GM23338 (cell line): ENCODE data around the gene TRPM7. TPM values are rescaled to one million over a fixed set of nuclear protein-coding genes. Genes with fewer than 3 reads are reported as not detected.
"Not testable (repeated sequence)": the region's sequence is repeated elsewhere in the genome, so short reads cannot be mapped to it uniquely, and the experiment has no call there.

Experiments used
- ATAC-seq: fragments of 200-7000 bp; cut with Tn5 transposase; 3 replicates; pipeline ENCODE4 v1.9.1; 2020
- DNase-seq: peaks from one replicate; pipeline ENCODE4 v3.0.0-alpha.2; 2015; ENCODE audit warnings: low spot score
- H2AFZ ChIP-seq: fragments of 200-600 bp; sonication (generic); 2 replicates; pipeline ENCODE4 v1.8.0; 2016; ENCODE audit warnings: antibody characterized with exemption, mild to moderate bottlenecking, moderate library complexity
- H3F3A ChIP-seq: fragments of 200-600 bp; sonication (generic); replicated peaks from 2 replicates; pipeline ENCODE4 v1.8.0; 2017; ENCODE audit warnings: antibody characterized with exemption, mixed run types, low read depth
- H3K27ac ChIP-seq: fragments of 200-600 bp; sonication (generic); 2 replicates; pipeline ENCODE4 v1.6.1; 2016; ENCODE audit warnings: low read depth
- H3K27me3 ChIP-seq: fragments of 200-600 bp; sonication (generic); 2 replicates; pipeline ENCODE4 v1.8.0; 2016; ENCODE audit warnings: mild to moderate bottlenecking, mixed run types, moderate library complexity; ENCODE audit not compliant: insufficient read depth
- H3K36me3 ChIP-seq: fragments of 200-600 bp; sonication (generic); 2 replicates; pipeline ENCODE4 v1.8.0; 2016; ENCODE audit warnings: mild to moderate bottlenecking; ENCODE audit not compliant: insufficient read depth
- H3K4me1 ChIP-seq: fragments of 200-600 bp; sonication (generic); 2 replicates; pipeline ENCODE4 v1.8.0; 2016; ENCODE audit warnings: mild to moderate bottlenecking, moderate library complexity; ENCODE audit not compliant: insufficient read depth
- H3K4me2 ChIP-seq: fragments of 200-600 bp; sonication (generic); 2 replicates; pipeline ENCODE4 v1.7.1; 2017; ENCODE audit warnings: mixed run types
- H3K4me3 ChIP-seq: fragments of 200-600 bp; sonication (generic); 2 replicates; pipeline ENCODE4 v1.6.1; 2016; ENCODE audit warnings: mixed run types
- H3K79me2 ChIP-seq: fragments of 200-600 bp; sonication (generic); replicated peaks from 2 replicates; pipeline ENCODE4 v1.8.0; 2017; ENCODE audit warnings: mild to moderate bottlenecking; ENCODE audit not compliant: insufficient read depth
- H3K9me2 ChIP-seq: fragments of 200-600 bp; sonication (generic); 2 replicates; pipeline ENCODE4 v1.8.0; 2017; ENCODE audit not compliant: insufficient read depth
- H4K20me1 ChIP-seq: fragments of 200-600 bp; sonication (generic); replicated peaks from 2 replicates; pipeline ENCODE4 v1.8.0; 2017; ENCODE audit warnings: mild to moderate bottlenecking; ENCODE audit not compliant: insufficient read depth
- H3K27ac Mint-ChIP-seq: 2 replicates; pipeline ENCODE4 v1.8.0; 2020; ENCODE audit warnings: inconsistent platforms, mild to moderate bottlenecking, moderate library complexity, mixed read lengths
- H3K27me3 Mint-ChIP-seq: 3 replicates; pipeline ENCODE4 v1.8.0; 2022; ENCODE audit warnings: low read depth, mild to moderate bottlenecking, moderate library complexity, mixed read lengths, inconsistent platforms; ENCODE audit not compliant: insufficient read depth, poor library complexity
- H3K36me3 Mint-ChIP-seq: 3 replicates; pipeline ENCODE4 v1.8.0; 2021; ENCODE audit warnings: low read depth, mild to moderate bottlenecking, inconsistent platforms, moderate library complexity, mixed read lengths
- H3K4me1 Mint-ChIP-seq: 3 replicates; pipeline ENCODE4 v1.8.0; 2020; ENCODE audit warnings: mild to moderate bottlenecking, inconsistent platforms, mixed read lengths
- H3K4me3 Mint-ChIP-seq: 3 replicates; pipeline ENCODE4 v1.8.0; 2021; ENCODE audit warnings: moderate library complexity, mild to moderate bottlenecking, inconsistent platforms, mixed read lengths
- H3K9me3 Mint-ChIP-seq: 3 replicates; pipeline ENCODE4 v1.8.0; 2020; ENCODE audit warnings: moderate library complexity, mild to moderate bottlenecking, inconsistent platforms, mixed read lengths
- CREB1 ChIP-seq: fragments of 250-450 bp; sonication (Bioruptor Pico); IDR thresholded peaks from 2 replicates; pipeline ENCODE4 v1.5.0; 2020; ENCODE audit warnings: low read depth, mild to moderate bottlenecking, moderate library complexity
- NANOG ChIP-seq: IDR thresholded peaks from 2 replicates; pipeline ENCODE4 v1.6.1; 2016; ENCODE audit warnings: antibody characterized with exemption, borderline replicate concordance
- POLR2AphosphoS5 ChIP-seq: IDR thresholded peaks from 2 replicates; pipeline ENCODE4 v1.6.1; 2016; ENCODE audit warnings: antibody characterized with exemption, low read depth
- STAT1 ChIP-seq: IDR thresholded peaks from one replicate; pipeline ENCODE4 v1.6.1; 2016; ENCODE audit warnings: antibody characterized with exemption; ENCODE audit not compliant: unreplicated experiment
- polyA plus RNA-seq: library from polyadenylated mRNA; unstranded; fragments of >200 nt; fragmentation: Nextera tagmentation; extraction: Ambion mirVana; gene quantifications from 2 replicates; pipeline ENCODE4 v1.2.1, GENCODE V29; 2016
- total RNA-seq: library from RNA; depleted of rRNA; stranded (reverse); fragments of >200 nt; shearing (Covaris generic); gene quantifications from 2 replicates; pipeline ENCODE4 v1.2.3, GENCODE V29; 2014
- TF ChIP-seq, protein P1 (sequence below): IDR thresholded peaks from one replicate; pipeline ENCODE4 v1.6.1; 2018; ENCODE audit warnings: antibody characterized with exemption; ENCODE audit not compliant: unreplicated experiment
- TF ChIP-seq, protein P2 (sequence below): IDR thresholded peaks from 2 replicates; pipeline ENCODE4 v1.6.1; 2016; ENCODE audit warnings: antibody characterized with exemption

TRPM7 gene
- total and polyA plus RNA-seq, 2 experiments from 2014 or later, result 8.3 to 41.0 TPM

DNA sequence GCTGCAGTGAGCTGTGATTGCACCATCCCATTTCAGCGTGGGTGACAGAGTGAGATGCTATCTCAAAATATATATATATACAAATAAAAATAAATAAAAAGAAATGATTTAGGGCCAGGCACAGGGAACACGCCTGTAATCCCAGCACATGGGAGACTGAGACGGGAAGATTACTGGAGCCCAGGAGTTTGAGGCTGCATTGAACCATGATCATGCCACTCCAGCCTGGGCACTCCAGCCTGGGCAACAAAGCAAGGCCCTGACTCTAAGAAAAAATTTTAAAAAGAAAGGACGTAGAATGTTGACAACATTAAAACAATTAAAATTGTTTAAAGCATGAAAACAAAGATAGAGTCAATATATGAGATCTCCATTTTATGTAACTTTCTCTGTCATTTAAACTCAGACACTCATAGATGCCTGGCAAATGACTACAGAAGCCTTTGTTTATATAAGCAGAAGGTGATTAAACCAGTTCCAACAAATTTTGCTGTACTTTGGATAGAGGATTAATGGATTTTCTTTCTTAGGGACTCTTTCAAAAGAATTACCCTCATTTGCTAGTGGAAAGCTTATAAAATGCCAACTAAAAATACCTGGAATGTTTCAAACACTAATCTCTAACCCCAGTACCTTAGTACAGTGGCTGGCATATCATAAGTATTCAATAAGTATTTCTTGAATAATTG, 10.7 kb upstream of the TRPM7 start (continued):
- TF ChIP-seq, protein P1, sequence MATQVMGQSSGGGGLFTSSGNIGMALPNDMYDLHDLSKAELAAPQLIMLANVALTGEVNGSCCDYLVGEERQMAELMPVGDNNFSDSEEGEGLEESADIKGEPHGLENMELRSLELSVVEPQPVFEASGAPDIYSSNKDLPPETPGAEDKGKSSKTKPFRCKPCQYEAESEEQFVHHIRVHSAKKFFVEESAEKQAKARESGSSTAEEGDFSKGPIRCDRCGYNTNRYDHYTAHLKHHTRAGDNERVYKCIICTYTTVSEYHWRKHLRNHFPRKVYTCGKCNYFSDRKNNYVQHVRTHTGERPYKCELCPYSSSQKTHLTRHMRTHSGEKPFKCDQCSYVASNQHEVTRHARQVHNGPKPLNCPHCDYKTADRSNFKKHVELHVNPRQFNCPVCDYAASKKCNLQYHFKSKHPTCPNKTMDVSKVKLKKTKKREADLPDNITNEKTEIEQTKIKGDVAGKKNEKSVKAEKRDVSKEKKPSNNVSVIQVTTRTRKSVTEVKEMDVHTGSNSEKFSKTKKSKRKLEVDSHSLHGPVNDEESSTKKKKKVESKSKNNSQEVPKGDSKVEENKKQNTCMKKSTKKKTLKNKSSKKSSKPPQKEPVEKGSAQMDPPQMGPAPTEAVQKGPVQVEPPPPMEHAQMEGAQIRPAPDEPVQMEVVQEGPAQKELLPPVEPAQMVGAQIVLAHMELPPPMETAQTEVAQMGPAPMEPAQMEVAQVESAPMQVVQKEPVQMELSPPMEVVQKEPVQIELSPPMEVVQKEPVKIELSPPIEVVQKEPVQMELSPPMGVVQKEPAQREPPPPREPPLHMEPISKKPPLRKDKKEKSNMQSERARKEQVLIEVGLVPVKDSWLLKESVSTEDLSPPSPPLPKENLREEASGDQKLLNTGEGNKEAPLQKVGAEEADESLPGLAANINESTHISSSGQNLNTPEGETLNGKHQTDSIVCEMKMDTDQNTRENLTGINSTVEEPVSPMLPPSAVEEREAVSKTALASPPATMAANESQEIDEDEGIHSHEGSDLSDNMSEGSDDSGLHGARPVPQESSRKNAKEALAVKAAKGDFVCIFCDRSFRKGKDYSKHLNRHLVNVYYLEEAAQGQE, result no peak
- TF ChIP-seq POLR2AphosphoS5 (no peak), NANOG (no peak), CREB1 (CRISPR knock-in tag) (no peak)

DNA sequence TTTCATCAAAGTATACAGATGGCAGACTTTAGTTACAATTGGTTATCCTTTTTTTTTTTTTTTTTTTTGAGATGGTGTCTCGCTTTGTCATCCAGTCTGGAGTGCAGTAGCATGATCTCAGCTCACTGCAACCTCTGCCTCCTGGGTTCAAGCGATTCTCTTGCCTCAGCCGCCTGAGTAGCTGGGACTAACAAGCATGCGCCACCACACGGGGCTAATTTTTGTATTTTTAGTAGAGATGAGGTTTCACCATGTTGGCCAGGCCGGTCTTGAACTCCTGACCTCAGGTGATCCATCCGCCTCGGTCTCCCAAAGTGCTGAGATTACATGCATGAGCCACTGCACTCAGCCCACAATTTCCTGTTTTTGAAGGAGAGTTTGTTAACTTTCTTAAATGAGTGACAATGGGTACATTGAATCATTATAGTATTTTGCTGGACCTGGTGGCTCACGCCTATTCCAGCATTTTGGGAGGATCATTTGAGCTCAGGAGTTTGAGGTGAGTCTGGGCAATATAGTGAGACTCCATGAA, 8.1 kb upstream of the TRPM7 start:
- not testable (repeated sequence) for H3K9me2 ChIP-seq, H2AFZ ChIP-seq, H3K36me3 Mint-ChIP-seq, H3K4me1 ChIP-seq, H3K27ac ChIP-seq, ATAC-seq, H3K9me3 Mint-ChIP-seq, H3K4me3 Mint-ChIP-seq, H3K4me3 ChIP-seq, H3K4me1 Mint-ChIP-seq, H3K27me3 ChIP-seq, H3K4me2 ChIP-seq, H3K36me3 ChIP-seq, H3K79me2 ChIP-seq, H3F3A ChIP-seq, H3K27me3 Mint-ChIP-seq, H4K20me1 ChIP-seq, H3K27ac Mint-ChIP-seq, DNase-seq

DNA sequence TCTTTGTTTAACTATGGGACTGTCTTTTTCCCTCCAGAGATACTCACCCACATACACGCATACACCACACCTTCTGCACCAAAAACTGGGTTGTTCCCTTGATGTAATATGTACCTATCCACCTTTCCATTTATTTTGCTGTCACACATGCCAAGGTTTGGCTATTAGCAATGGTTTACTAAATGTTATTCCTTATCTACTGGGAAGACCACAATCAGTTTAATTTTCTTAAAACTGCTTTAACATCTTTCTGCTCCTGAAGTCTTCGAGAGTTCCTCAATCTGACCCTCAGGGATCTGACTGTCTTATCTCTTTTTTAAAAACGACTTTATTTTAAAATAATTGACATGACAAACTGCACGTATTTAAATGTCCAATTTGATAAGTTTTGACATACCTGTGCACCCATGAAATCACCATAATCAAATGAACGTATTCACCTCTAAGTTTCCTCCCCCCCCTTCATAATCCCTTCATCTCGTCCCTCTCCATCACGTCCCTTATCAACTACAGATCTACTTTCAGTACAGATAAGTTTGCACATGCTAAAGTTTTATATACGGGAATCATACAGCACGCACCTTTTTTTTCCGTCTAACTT, 805 bp upstream of the TRPM7 start:
- peaks cover 36% of the 10 kb centered on the region for H3K79me2 ChIP-seq
- no peaks in the 10 kb centered on the region for H3K36me3 ChIP-seq
- H3F3A ChIP-seq, result peaks cover 9% of the 10 kb centered on the region
- peak overlapping the region; percentile 81 for H3K4me2 ChIP-seq
- ATAC-seq (no peak), DNase-seq (no peak)
- H3K27ac ChIP-seq, result 0 out of 2 replicates have a peak overlapping the region, but pooled peaks have one; percentile 63
- TF ChIP-seq, protein P2, sequence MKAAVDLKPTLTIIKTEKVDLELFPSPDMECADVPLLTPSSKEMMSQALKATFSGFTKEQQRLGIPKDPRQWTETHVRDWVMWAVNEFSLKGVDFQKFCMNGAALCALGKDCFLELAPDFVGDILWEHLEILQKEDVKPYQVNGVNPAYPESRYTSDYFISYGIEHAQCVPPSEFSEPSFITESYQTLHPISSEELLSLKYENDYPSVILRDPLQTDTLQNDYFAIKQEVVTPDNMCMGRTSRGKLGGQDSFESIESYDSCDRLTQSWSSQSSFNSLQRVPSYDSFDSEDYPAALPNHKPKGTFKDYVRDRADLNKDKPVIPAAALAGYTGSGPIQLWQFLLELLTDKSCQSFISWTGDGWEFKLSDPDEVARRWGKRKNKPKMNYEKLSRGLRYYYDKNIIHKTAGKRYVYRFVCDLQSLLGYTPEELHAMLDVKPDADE, result no peak
- TF ChIP-seq NANOG (no peak), STAT1 (no peak)
- peaks cover 17% of the 10 kb centered on the region for H3K36me3 Mint-ChIP-seq
- no peaks in the 10 kb centered on the region; the same call in 2 of the 3 replicates for H3K9me3 Mint-ChIP-seq
- peak overlapping the region; percentile 93 for H2AFZ ChIP-seq
- H3K27ac Mint-ChIP-seq, result peak overlapping the region; percentile 96
- no peaks in the 10 kb centered on the region for H3K27me3 ChIP-seq
- H3K4me1 Mint-ChIP-seq, result peaks cover 16% of the 10 kb centered on the region
- peaks cover 13% of the 10 kb centered on the region for H3K27me3 Mint-ChIP-seq
- peak overlapping the region; percentile 99 for H3K4me3 Mint-ChIP-seq
- peaks cover 16% of the 10 kb centered on the region for H3K4me1 ChIP-seq
- H3K9me2 ChIP-seq, result no peaks in the 10 kb centered on the region
- H3K4me3 ChIP-seq, result peak overlapping the region; percentile 98
- peaks cover 21% of the 10 kb centered on the region for H4K20me1 ChIP-seq
